ENCODE measurements around the gene ZNF358.

DNA sequence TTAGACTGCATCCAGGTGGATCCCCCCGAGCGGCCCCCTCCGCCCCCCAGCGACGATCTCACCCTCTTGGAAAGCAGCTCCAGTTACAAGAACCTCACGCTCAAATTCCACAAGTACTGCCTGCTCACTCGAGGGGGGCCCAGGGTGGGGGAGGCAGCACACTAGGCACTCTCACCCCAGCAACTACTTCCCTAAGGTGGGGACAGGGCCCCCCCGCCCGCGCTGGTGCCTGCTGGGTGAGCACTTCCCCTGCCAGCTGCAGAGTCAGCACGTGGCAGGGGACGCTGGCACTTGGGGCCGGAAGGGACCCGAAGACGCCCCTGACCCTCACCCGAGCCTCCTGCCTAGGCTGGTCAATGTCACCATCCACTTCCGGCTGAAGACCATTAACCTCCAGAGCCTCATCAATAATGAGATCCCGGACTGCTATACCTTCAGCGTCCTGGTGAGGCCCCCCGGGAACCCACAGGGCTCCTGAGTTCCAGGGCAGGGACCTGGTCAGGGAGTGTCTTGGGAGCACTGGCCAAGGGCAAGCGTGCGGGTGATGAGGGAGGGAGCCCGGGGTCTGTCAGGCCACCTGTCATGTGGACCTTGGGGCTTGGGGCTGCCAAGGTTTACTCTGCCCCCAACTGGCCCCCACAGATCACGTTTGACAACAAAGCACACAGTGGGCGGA lies 11.8 kb downstream of the ZNF358 start:
- no peak for TF ChIP-seq SREBF2 (IDR thresholded peaks at IDR 0.05; ENCODE audit: low read length)
- no peak for TF ChIP-seq RAD21 (IDR thresholded peaks at IDR 0.05; ENCODE audit: insufficient read depth, low read depth, low read length)
- no peak for TF ChIP-seq JUND (IDR thresholded peaks at IDR 0.05; ENCODE audit: low read depth, low read length)
- TF ChIP-seq FOXM1 (IDR thresholded peaks at IDR 0.05; ENCODE audit: low read depth, low read length): no peak
- no peak for TF ChIP-seq HDAC6 (IDR thresholded peaks at IDR 0.05; ENCODE audit: unreplicated experiment)
- no peak for TF ChIP-seq EZH2 (IDR thresholded peaks at IDR 0.05; ENCODE audit: borderline replicate concordance, control insufficient read depth, low read depth, low read length)
- TF ChIP-seq EP300 (IDR thresholded peaks at IDR 0.05; ENCODE audit: borderline replicate concordance in 1 of 2, control insufficient read depth in 1 of 2, low read depth in 2 of 2, low read length in 2 of 2): no peak
- TF ChIP-seq, protein P1, sequence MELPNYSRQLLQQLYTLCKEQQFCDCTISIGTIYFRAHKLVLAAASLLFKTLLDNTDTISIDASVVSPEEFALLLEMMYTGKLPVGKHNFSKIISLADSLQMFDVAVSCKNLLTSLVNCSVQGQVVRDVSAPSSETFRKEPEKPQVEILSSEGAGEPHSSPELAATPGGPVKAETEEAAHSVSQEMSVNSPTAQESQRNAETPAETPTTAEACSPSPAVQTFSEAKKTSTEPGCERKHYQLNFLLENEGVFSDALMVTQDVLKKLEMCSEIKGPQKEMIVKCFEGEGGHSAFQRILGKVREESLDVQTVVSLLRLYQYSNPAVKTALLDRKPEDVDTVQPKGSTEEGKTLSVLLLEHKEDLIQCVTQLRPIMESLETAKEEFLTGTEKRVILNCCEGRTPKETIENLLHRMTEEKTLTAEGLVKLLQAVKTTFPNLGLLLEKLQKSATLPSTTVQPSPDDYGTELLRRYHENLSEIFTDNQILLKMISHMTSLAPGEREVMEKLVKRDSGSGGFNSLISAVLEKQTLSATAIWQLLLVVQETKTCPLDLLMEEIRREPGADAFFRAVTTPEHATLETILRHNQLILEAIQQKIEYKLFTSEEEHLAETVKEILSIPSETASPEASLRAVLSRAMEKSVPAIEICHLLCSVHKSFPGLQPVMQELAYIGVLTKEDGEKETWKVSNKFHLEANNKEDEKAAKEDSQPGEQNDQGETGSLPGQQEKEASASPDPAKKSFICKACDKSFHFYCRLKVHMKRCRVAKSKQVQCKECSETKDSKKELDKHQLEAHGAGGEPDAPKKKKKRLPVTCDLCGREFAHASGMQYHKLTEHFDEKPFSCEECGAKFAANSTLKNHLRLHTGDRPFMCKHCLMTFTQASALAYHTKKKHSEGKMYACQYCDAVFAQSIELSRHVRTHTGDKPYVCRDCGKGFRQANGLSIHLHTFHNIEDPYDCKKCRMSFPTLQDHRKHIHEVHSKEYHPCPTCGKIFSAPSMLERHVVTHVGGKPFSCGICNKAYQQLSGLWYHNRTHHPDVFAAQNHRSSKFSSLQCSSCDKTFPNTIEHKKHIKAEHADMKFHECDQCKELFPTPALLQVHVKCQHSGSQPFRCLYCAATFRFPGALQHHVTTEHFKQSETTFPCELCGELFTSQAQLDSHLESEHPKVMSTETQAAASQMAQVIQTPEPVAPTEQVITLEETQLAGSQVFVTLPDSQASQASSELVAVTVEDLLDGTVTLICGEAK (IDR thresholded peaks at IDR 0.05; ENCODE audit: borderline replicate concordance): no peak
- no peak for TF ChIP-seq RAD51 (IDR thresholded peaks at IDR 0.05)
- no peak for TF ChIP-seq POLR2AphosphoS5 (IDR thresholded peaks at IDR 0.05; ENCODE audit: low read length)
- no peak for TF ChIP-seq YY1 (IDR thresholded peaks at IDR 0.05; ENCODE audit: low read depth, low read length)
- TF ChIP-seq, protein P2, sequence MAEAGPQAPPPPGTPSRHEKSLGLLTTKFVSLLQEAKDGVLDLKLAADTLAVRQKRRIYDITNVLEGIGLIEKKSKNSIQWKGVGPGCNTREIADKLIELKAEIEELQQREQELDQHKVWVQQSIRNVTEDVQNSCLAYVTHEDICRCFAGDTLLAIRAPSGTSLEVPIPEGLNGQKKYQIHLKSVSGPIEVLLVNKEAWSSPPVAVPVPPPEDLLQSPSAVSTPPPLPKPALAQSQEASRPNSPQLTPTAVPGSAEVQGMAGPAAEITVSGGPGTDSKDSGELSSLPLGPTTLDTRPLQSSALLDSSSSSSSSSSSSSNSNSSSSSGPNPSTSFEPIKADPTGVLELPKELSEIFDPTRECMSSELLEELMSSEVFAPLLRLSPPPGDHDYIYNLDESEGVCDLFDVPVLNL (IDR thresholded peaks at IDR 0.05; ENCODE audit: low read depth, low read length): no peak
- TF ChIP-seq ETV6 (conservative IDR thresholded peaks at IDR 0.05 in 1 of 2, IDR thresholded peaks at IDR 0.05 in 1 of 2; ENCODE audit: borderline replicate concordance in 1 of 2, low read depth in 1 of 2): no peak

All from GM12878 (cell line).